ENCODE data around the gene FCER1G.

GRCh38 chr1:161228032-161228431, 12.9 kb downstream of the FCER1G start:
- TF ChIP-seq CTCF (IDR thresholded peaks at IDR 0.05) (no peak), POLR2A (IDR thresholded peaks at IDR 0.05) (no peak), EP300 (IDR thresholded peaks at IDR 0.05) (no peak)

Data from sigmoid colon (tissue), 4 donors.